ENCODE measurements around the gene PDCD5. TPM values are rescaled to one million over a fixed set of nuclear protein-coding genes. Genes with fewer than 3 reads are reported as not detected.
"Not testable (repeated sequence)": the region's sequence is repeated elsewhere in the genome, so short reads cannot be mapped to it uniquely, and the experiment has no call there.

Gene PDCD5
- total RNA-seq, result 100 to 1,000 TPM in 1 of 2 donors, 10 to 100 TPM in 1; 68.3 to 121 TPM

- peak; percentile 94 to 95 for ATAC-seq
- peak within 1 kb of the TSS; percentile 75 to 89 for H3K27ac Mint-ChIP-seq
- H3K36me3 Mint-ChIP-seq, result peaks cover 5 to 29% of the 10 kb centered on the region in 2 donors
- no peaks in the 10 kb centered on the region for H3K9me3 Mint-ChIP-seq
- peak; percentile 93 to 94 for DNase-seq (ENCODE audit: low spot score in 2 of 2)
These were observed at the start of gene PDCD5 for GRCh38 chr19:32580901-32581704. PDCD5 (plus strand) TSS chr19:32581190; CDS start chr19:32581262, 72 bp downstream.

- no peak for ATAC-seq
- DNase-seq (ENCODE audit: low spot score in 2 of 2), result no peak
- no peak overlapping the region for H3K27ac Mint-ChIP-seq
- peaks cover 15 to 27% of the 10 kb centered on the region in 2 donors for H3K9me3 Mint-ChIP-seq
- H3K36me3 Mint-ChIP-seq, result peaks cover 13 to 22% of the 10 kb centered on the region in 2 donors
These were observed 48.8 kb upstream of the PDCD5 start for GRCh38 chr19:32532233-32532632.

- peaks cover 16 to 26% of the 10 kb centered on the region in 2 donors for H3K9me3 Mint-ChIP-seq
- no peak for ATAC-seq
- peaks cover 13 to 29% of the 10 kb centered on the region in 2 donors for H3K36me3 Mint-ChIP-seq
- no peak for DNase-seq (ENCODE audit: low spot score in 2 of 2)
- H3K27ac Mint-ChIP-seq, result no peak overlapping the region
These were observed 43.4 kb upstream of the PDCD5 start for GRCh38 chr19:32537580-32537979.

GRCh38 chr19:32539240-32539916, 41.6 kb upstream of the PDCD5 start:
- no peak for ATAC-seq
- no peak overlapping the region for H3K27ac Mint-ChIP-seq
- H3K9me3 Mint-ChIP-seq, result peaks cover 8 to 13% of the 10 kb centered on the region in 2 donors
- peaks cover 5 to 17% of the 10 kb centered on the region in 2 donors for H3K36me3 Mint-ChIP-seq
- no peak for DNase-seq (ENCODE audit: low spot score in 2 of 2)

- Mint-ChIP-seq H3K36me3 (peaks cover 0 to 8% of the 10 kb centered on the region in 2 donors), H3K27ac (no peak overlapping the region), H3K9me3 (peaks cover 8 to 9% of the 10 kb centered on the region in 2 donors)
- ATAC-seq (no peak), DNase-seq (ENCODE audit: low spot score in 2 of 2) (no peak)
These were observed 40.4 kb upstream of the PDCD5 start for GRCh38 chr19:32540621-32541020.

- H3K36me3 Mint-ChIP-seq; H3K9me3 Mint-ChIP-seq; DNase-seq (ENCODE audit: low spot score in 2 of 2); H3K27ac Mint-ChIP-seq; ATAC-seq: not testable (repeated sequence)
These were observed 39.6 kb upstream of the PDCD5 start for GRCh38 chr19:32541376-32541775.

- DNase-seq (ENCODE audit: low spot score in 2 of 2) (no peak), ATAC-seq (no peak)
- H3K9me3 Mint-ChIP-seq, result peaks cover 8 to 9% of the 10 kb centered on the region in 2 donors
- H3K27ac Mint-ChIP-seq, result no peak overlapping the region
- peaks cover 0 to 8% of the 10 kb centered on the region in 2 donors for H3K36me3 Mint-ChIP-seq
These were observed 38.4 kb upstream of the PDCD5 start for GRCh38 chr19:32542477-32543108.

GRCh38 chr19:32543115-32543900, 37.7 kb upstream of the PDCD5 start:
- ATAC-seq (no peak), DNase-seq (ENCODE audit: low spot score in 2 of 2) (no peak)
- Mint-ChIP-seq H3K36me3 (peaks cover 0 to 5% of the 10 kb centered on the region in 2 donors), H3K27ac (no peak overlapping the region), H3K9me3 (peaks cover 5% of the 10 kb centered on the region in 2 donors)

- DNase-seq (ENCODE audit: low spot score in 2 of 2) (no peak), ATAC-seq (no peak)
- Mint-ChIP-seq H3K27ac (no peak overlapping the region), H3K9me3 (no peaks in the 10 kb centered on the region), H3K36me3 (no peaks in the 10 kb centered on the region)
These were observed 36.1 kb upstream of the PDCD5 start for GRCh38 chr19:32544917-32545316.

GRCh38 chr19:32550666-32551065, 30.3 kb upstream of the PDCD5 start:
- ATAC-seq (no peak), DNase-seq (ENCODE audit: low spot score in 2 of 2) (no peak)
- no peaks in the 10 kb centered on the region for H3K9me3 Mint-ChIP-seq

GRCh38 chr19:32555786-32556185, 25.2 kb upstream of the PDCD5 start:
- Mint-ChIP-seq H3K36me3 (no peaks in the 10 kb centered on the region), H3K9me3 (no peaks in the 10 kb centered on the region), H3K27ac (no peak overlapping the region)
- DNase-seq (ENCODE audit: low spot score in 2 of 2) (no peak), ATAC-seq (peak; percentile 42 to 50)

More at GRCh38 chr19:32550666-32551065, 30.3 kb upstream of the PDCD5 start:
- H3K27ac Mint-ChIP-seq, result no peak overlapping the region
- no peaks in the 10 kb centered on the region for H3K36me3 Mint-ChIP-seq

- Mint-ChIP-seq H3K27ac (peak overlapping the region in 1 of 2 donors; percentile 3), H3K36me3 (no peaks in the 10 kb centered on the region), H3K9me3 (no peaks in the 10 kb centered on the region)
- ATAC-seq, result no peak
- no peak for DNase-seq (ENCODE audit: low spot score in 2 of 2)
These were observed 22.3 kb upstream of the PDCD5 start for GRCh38 chr19:32558607-32559228.

GRCh38 chr19:32563761-32564160, 17.2 kb upstream of the PDCD5 start:
- no peaks in the 10 kb centered on the region for H3K9me3 Mint-ChIP-seq
- no peaks in the 10 kb centered on the region for H3K36me3 Mint-ChIP-seq
- H3K27ac Mint-ChIP-seq, result no peak overlapping the region
- ATAC-seq, result no peak
- DNase-seq (ENCODE audit: low spot score in 2 of 2), result no peak

GRCh38 chr19:32566246-32566830, 14.7 kb upstream of the PDCD5 start:
- no peak overlapping the region for H3K27ac Mint-ChIP-seq
- ATAC-seq, result no peak

GRCh38 chr19:32567486-32567885, 13.5 kb upstream of the PDCD5 start:
- no peaks in the 10 kb centered on the region for H3K36me3 Mint-ChIP-seq
- H3K9me3 Mint-ChIP-seq, result no peaks in the 10 kb centered on the region
- ATAC-seq (no peak), DNase-seq (ENCODE audit: low spot score in 2 of 2) (no peak)
- no peak overlapping the region for H3K27ac Mint-ChIP-seq

More at GRCh38 chr19:32566246-32566830, 14.7 kb upstream of the PDCD5 start:
- DNase-seq (ENCODE audit: low spot score in 2 of 2), result no peak
- Mint-ChIP-seq H3K36me3 (no peaks in the 10 kb centered on the region), H3K9me3 (no peaks in the 10 kb centered on the region)
